Measurements from ENCODE around the gene MIPEP.

GRCh38 chr13:23686948-23687347, 202.3 kb downstream of the MIPEP start:
- no peak for TF ChIP-seq EZH2 (IDR thresholded peaks at IDR 0.05; ENCODE audit: insufficient read depth, poor library complexity, severe bottlenecking)
- no peak for TF ChIP-seq EZH2phosphoT487 (IDR thresholded peaks at IDR 0.05; ENCODE audit: insufficient read depth, low read depth)

Data from GM23248 (cell line).